Body of pancreas (tissue), 4 donors: Measurements from ENCODE around the gene LIPH.

Source experiments
- CTCF ChIP-seq, 7 experiments: fragments of 450-650 bp in 4 of 7; fragments of 200-600 bp in 3 of 7; sonication (generic) in 3 of 7; IDR thresholded peaks; one replicate each; pipeline ENCODE4 v1.5.1; 2016 to 2019; ENCODE audit warnings: antibody characterized with exemption in 7 of 7
- POLR2A ChIP-seq, 3 donors: fragments of 450-650 bp; IDR thresholded peaks; one replicate each; pipeline ENCODE4 v1.6.1; 2016; ENCODE audit warnings: antibody characterized with exemption in 3 of 3, mild to moderate bottlenecking in 2 of 3

- no peak for TF ChIP-seq POLR2A (IDR thresholded peaks at IDR 0.05)
- no peak for TF ChIP-seq CTCF (IDR thresholded peaks at IDR 0.05)
Measured at GRCh38 chr3:185582871-185583270, 30.5 kb upstream of the LIPH start.
